NCI-H2107 treated with DMSO at 0.1 percent for 48 hours (cell line): ENCODE measurements around the gene MYOZ3.
A peak's percentile ranks its signal among the peaks of the same experiment; 100 is the strongest.

Experiments
- DNase-seq: peaks from one replicate; lab custom pipeline; 2025; ENCODE audit not compliant: unreplicated experiment; lab: John Stamatoyannopoulos, UW

MYOZ3 gene

DNA sequence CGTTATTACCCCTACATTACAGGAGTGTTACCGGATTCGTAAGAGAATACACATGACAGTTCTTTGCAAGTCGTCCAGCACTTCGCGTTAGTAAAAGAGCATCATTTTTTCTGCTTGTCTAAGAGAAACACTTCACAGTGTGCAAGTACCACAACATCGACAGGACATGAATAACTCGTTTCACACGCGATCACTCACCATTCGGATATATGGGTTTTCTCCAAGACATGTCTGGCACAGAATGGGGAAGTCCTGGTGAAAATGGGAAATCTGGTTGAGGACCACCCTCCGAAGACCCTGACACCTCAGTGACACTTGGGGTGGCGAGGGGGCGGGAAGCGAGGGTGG, 39.2 kb downstream of the MYOZ3 start:
- no peak for DNase-seq

DNA sequence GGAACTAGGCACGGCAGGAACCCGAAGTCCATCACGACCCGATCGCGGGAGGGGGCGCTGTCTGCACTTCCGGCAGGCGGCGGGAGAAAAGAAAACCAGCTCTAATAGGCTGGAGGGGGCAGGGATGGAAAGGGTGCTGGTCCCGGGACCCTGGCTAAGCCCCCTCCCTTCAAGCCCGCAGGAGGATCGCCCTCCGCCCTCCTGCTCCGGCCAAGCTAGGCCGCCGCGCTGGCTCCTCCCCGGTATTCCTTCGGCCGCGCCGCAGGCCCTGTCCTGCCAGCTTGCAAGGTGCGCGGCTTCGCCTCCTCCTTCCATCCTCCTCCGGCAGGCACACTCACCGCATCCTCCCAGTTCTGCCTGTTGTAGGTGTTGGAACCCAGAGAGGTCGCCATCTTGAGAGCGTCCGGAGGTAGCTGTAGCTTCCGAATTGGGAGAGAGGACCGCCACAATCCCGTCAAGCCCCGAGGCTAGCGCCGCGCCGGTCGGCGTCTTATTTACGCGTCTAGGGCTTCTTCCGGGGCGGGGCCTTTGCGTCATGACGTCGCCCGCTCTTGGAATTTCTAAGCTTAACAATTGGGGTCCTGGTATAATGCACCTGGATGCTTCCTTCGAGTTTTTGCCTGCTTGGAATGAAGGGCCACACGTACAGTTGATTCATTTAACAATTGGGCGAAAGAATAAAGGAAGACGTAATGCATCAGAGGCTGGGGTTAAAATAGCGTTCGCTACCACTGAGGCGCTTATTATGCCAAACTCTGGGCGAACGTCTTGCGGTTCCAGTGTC, 39.7 kb downstream of the MYOZ3 start, which contains the start of gene RBM22:
Gene RBM22, minus strand, starts transcription at position 469 of the 784 bp plus-strand sequence. Its CDS starts 77 bp downstream, at position 392.
- DNase-seq = peak; percentile 73

DNA sequence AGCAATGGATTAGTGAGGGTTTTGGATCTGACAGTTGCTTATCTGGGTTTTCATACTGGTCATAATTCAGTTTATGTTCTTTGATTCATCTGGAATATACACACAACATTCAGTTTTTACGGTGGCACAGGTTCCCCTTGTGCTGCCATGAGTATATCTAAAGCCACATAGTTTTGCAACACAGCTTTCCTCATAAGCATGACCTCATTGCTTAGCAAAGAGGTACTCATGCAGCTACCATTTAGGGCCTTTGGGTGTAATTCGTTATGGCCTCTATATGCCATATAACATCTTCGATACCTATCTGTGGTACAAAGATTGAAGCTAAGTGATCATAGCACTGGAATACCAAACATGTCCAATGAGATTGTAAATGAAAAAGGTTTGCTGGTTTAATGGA, 42.7 kb downstream of the MYOZ3 start:
- DNase-seq = no peak

DNA sequence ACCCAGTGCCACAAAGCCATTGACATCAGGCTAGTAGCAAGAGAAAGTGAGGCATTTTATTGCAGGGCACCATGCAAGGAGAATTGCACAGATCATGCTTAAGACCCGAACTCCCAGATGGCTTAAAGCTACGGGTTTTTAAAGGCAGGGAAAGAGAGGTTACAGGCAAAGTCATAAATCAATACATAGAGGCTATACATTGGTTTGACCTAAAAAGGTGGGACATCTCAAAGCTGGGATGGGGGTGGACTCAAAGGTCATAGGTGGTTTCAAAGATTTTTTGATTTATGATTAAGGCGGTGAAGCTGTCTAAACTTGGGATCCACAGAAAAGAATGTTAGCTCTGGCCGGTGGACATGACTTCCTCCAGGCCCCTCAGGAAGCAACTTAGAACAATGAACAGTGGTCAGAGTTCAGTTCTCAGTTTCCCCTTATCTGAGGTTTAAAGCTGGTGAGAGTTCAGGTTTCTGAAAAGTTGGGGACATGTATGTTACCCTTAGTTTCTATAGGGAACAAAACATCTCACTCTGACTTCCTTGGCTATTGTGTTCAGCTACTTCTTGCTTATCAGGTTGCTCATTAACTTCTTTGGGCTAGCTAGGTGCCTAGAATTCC, 45.8 kb downstream of the MYOZ3 start:
- no peak for DNase-seq

DNA sequence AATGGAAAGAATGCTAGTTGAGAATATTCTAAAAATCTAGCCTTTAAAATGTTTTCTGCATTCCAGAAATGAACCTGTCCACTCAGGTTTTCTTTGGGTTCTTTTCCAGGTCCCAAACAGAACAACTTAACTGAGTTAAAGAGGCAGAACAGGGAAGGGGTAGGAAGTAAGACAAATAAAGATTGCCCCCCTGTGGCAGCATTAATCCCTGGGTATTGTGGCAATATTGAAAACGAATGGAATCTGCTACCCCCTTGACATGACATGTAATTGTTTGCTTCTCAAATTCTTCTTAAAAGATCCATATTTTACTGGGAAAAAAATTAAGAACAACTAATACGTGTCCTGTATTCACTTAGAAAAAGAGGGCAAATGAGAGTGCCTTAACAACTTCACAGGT, 49.1 kb downstream of the MYOZ3 start:
- DNase-seq = no peak

DNA sequence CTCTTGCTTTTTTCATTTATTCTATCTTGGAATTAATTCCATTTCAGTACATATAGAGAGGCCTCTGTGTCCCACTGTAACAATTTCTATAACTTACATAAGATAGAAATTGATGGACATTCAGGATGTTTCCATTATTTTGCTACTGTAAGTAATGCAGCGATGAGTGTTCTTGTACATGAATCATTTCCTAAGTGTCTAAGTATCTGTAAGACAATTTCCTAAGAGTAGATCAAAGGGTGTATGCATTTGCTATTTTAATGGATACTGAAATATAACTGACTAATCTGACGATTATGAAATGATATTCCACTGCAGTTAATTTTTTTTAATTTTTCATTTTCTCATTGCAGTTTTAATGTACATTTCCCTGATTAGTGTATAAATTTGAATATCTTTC, 62.8 kb downstream of the MYOZ3 start:
- no peak for DNase-seq
